AG04449 (cell line): ENCODE measurements around the gene STXBP1.

Source experiments
- CTCF ChIA-PET: fragments of 350-600 bp; formaldehyde crosslinking; extraction: SDS; loops from one replicate; lab custom pipeline; 2021; ENCODE audit warnings: antibody characterized with exemption; lab: Yijun Ruan, JAX
- POLR2A ChIA-PET: fragments of 400-600, 350-600 bp; formaldehyde crosslinking; extraction: SDS; loops from one replicate; lab custom pipeline; 2020; ENCODE audit warnings: antibody characterized with exemption, inconsistent platforms; lab: Yijun Ruan, JAX
- DNase-seq: peaks from one replicate; pipeline ENCODE4 v3.0.0-alpha.2; 2010; ENCODE audit warnings: low read depth, low spot score
- H3K4me3 ChIP-seq: 2 replicates; pipeline ENCODE4 v1.5.1; 2011; ENCODE audit warnings: low read depth, mild to moderate bottlenecking, control low read depth, low read length
- CTCF ChIP-seq: IDR thresholded peaks from one replicate; pipeline ENCODE4 v1.5.1; 2011; ENCODE audit warnings: mild to moderate bottlenecking, moderate library complexity, low read length, control low read depth, inconsistent platforms; ENCODE audit not compliant: insufficient read depth; ENCODE audit errors: missing control alignments

STXBP1 gene

GRCh38 chr9:127644146-127644827 lies 32.2 kb downstream of the STXBP1 start:
- CTCF ChIA-PET, result no interaction called here
- POLR2A ChIA-PET, result no interaction called here
- TF ChIP-seq CTCF, result no peak
- no peak for DNase-seq
- H3K4me3 ChIP-seq, result no peak overlapping the region

- H3K4me3 ChIP-seq, result no peak overlapping the region
- CTCF ChIA-PET, result no interaction called here
Measured at GRCh38 chr9:127644943-127645342, 32.9 kb downstream of the STXBP1 start.

GRCh38 chr9:127647451-127647850 lies 35.4 kb downstream of the STXBP1 start:
- no peak for DNase-seq
- CTCF ChIA-PET, result no interaction called here
- POLR2A ChIA-PET, result no interaction called here
- TF ChIP-seq CTCF, result no peak
- H3K4me3 ChIP-seq, result no peak overlapping the region

More at GRCh38 chr9:127644943-127645342, 32.9 kb downstream of the STXBP1 start:
- DNase-seq, result no peak
- POLR2A ChIA-PET, result no interaction called here
- no peak for TF ChIP-seq CTCF

- no peak overlapping the region for H3K4me3 ChIP-seq
- DNase-seq, result no peak
- no peak for TF ChIP-seq CTCF
- ChIA-PET CTCF (interaction anchor here (1.1 kb wide), 2 partner anchors 14 to 84 kb away, joined by 3 read pairs; partner anchors contain the start of gene TOR2A), POLR2A (no interaction called here)
Measured at GRCh38 chr9:127650518-127650917, 38.4 kb downstream of the STXBP1 start.

GRCh38 chr9:127651697-127652610 lies 39.9 kb downstream of the STXBP1 start:
- POLR2A ChIA-PET, result no interaction called here
- no peak for DNase-seq
- H3K4me3 ChIP-seq, result no peak overlapping the region
- TF ChIP-seq CTCF, result no peak
- CTCF ChIA-PET, result interaction anchor here (1.2 to 1.5 kb wide), 3 partner anchors 13 to 148 kb away, joined by 3 to 4 read pairs (median 4); no protein-coding TSS in a partner anchor

- DNase-seq, result no peak
- no peak for TF ChIP-seq CTCF
- ChIA-PET CTCF (interaction anchor here (1.2 to 1.5 kb wide), 3 partner anchors 13 to 149 kb away, joined by 3 to 4 read pairs (median 4); no protein-coding TSS in a partner anchor), POLR2A (no interaction called here)
- H3K4me3 ChIP-seq, result no peak overlapping the region
Measured at GRCh38 chr9:127652733-127653132, 40.7 kb downstream of the STXBP1 start.
